ENCODE results near the gene FGF1.

- TF ChIP-seq, protein P1, sequence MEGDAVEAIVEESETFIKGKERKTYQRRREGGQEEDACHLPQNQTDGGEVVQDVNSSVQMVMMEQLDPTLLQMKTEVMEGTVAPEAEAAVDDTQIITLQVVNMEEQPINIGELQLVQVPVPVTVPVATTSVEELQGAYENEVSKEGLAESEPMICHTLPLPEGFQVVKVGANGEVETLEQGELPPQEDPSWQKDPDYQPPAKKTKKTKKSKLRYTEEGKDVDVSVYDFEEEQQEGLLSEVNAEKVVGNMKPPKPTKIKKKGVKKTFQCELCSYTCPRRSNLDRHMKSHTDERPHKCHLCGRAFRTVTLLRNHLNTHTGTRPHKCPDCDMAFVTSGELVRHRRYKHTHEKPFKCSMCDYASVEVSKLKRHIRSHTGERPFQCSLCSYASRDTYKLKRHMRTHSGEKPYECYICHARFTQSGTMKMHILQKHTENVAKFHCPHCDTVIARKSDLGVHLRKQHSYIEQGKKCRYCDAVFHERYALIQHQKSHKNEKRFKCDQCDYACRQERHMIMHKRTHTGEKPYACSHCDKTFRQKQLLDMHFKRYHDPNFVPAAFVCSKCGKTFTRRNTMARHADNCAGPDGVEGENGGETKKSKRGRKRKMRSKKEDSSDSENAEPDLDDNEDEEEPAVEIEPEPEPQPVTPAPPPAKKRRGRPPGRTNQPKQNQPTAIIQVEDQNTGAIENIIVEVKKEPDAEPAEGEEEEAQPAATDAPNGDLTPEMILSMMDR (IDR thresholded peaks at IDR 0.05): peak in 2 of 7 experiments; percentile 18 to 39
- TF ChIP-seq POLR2A (IDR thresholded peaks at IDR 0.05): no peak
Observed at GRCh38 chr5:142716963-142717362, 31.1 kb upstream of the FGF1 start.

Data from stomach (tissue), 4 donors.